HK-2 (cell line): ENCODE data around the gene PROSER2.

Experiments
- DNase-seq: peaks from one replicate; pipeline ENCODE4 v3.0.0-alpha.2; 2018; ENCODE audit not compliant: unreplicated experiment

PROSER2 gene

GRCh38 chr10:11799736-11800080 is 23.4 kb upstream of the PROSER2 start:
- DNase-seq, result no peak

DNA sequence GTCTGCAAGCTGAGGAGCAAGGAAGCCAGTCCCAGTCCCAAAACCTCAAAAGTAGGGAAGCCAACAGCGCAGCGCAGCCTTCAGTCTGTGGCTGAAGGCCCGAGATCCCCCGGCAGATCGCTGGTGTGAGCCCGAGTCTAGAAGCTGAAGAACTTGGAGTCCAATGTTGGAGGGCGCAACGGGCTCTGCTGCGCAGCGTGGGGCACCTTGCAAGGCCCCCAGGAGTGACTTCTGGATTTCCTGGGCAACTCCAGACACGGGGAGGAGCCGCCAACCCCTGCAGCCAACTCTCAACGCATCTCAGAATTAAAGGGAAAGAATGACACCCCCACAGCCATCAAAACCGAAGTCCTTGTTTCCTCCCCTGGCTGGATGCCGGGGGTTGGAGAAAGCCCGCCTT is 18.8 kb upstream of the PROSER2 start:
- DNase-seq, result no peak

GRCh38 chr10:11805792-11806191 is 17.4 kb upstream of the PROSER2 start:
- DNase-seq, result no peak

GRCh38 chr10:11806706-11807105 is 16.4 kb upstream of the PROSER2 start:
- no peak for DNase-seq

GRCh38 chr10:11808808-11809207 is 14.3 kb upstream of the PROSER2 start:
- no peak for DNase-seq

- no peak for DNase-seq
Measured at GRCh38 chr10:11810313-11810766, 12.8 kb upstream of the PROSER2 start.

DNA sequence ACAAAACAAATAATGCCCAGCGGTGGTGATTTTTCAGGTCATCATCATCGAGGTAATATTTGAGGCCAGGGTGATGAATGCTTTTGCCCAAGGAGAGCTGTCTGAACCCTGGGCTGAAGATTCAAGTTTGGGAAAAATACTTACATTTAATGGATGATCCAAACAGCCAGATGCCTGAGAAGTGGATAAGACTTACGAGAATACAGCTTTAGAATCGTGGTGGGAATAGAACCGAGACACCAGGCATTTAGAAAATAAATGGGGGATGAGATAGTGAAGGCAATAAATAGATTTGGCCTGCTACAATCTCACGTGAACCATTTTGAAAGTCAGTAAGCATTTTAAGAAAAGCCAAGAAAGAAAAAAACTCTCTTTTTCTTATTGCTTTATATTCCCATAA is 12.2 kb upstream of the PROSER2 start:
- DNase-seq, result no peak

GRCh38 chr10:11813177-11813576 is 10.0 kb upstream of the PROSER2 start:
- DNase-seq, result no peak

DNA sequence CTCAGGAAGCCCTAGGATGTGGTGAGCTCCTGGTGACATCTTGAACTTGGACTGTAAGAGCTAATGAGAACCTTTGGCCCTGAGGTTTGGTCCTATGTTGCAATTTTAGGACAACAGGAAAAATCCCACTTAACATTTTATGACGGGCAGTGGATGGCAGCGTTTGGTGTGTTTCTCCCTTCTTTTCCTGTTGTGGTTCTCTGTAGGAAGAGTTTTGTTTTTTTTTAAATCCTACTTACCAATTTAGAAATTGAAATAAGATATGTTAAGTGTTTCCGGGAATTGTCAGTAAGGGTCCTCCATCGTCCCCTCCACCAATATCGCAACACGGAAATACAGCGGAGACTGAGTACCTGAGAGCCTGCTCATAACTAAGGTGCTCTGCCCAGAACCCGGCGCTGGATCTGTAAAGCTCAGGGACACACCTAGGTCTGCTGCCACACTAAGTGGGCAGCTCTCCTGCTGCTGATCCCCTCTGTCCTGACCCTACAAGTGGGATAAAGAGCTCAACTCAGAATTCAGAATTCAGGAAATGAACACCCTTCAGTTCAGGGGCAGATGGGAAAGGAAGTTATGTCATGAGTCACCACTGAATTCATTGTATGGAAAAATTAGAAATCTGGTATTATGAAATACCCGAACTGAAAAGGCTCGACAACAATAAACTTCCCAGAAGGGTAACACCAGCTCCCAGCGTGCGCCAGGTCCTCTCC is 9.1 kb upstream of the PROSER2 start:
- DNase-seq, result no peak

- no peak for DNase-seq
Measured at GRCh38 chr10:11819027-11819426, 4.1 kb upstream of the PROSER2 start.

DNA sequence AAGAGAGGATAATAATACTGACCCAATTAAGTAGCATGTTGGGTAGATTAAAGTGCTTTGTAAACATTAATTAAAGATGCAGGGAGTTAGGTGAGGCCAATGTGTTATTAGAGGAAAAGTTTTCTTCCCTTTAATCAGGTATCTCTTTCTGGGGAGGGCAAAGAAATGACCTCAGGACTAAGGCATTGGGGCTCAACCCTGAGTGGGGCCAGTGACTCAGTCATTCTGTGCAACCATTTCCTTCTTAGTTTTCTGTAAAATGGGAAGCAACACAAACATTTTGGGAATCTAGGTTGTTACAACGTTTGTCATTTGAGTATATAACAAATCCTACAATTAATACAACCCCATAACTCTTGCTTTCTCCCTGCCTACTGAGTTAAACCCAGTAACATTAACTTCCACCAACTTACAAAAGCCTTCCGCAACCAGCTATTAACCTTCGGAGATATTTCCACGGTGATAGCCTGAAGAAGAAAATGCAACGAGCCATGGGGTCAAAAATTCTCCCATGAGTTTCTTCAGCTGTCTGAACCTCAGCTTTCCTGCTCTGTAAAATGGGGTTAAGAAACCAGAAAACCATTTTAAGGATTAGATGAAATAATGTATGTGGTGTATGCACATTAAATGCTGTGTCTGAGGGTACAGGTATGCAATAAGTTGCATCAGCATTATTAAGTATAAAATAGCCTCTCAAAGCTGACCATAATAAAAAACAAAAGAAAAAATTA is 965 bp upstream of the PROSER2 start:
- no peak for DNase-seq

GRCh38 chr10:11822809-11823121 is 391 bp upstream of the PROSER2 start:
- no peak for DNase-seq

GRCh38 chr10:11823989-11824346 is 812 bp downstream of the PROSER2 start:
- DNase-seq, result no peak

GRCh38 chr10:11824376-11824775 is 1.2 kb downstream of the PROSER2 start:
- DNase-seq, result no peak

DNA sequence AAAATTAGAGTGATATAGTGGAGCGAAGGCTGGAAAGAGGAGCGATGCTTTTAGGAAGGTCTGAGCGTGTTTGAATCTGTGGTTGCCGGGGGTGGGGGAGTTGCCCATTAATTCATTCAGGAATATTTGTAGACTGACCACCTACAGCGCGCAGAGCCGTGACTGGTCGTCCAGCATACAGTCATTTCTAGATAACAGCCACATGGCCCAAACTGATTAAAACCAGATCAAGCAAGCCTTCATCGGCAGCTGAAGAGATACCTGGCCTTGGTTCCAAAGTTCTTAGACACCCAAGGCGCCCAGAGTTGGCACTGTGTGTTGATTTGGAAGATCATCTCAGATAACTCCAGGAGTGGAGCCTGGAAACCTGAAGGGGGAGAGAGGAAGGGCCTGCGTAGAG is 1.7 kb downstream of the PROSER2 start:
- no peak for DNase-seq

GRCh38 chr10:11825796-11826414 is 2.7 kb downstream of the PROSER2 start:
- DNase-seq, result no peak

GRCh38 chr10:11827006-11827405 is 3.9 kb downstream of the PROSER2 start:
- no peak for DNase-seq

DNA sequence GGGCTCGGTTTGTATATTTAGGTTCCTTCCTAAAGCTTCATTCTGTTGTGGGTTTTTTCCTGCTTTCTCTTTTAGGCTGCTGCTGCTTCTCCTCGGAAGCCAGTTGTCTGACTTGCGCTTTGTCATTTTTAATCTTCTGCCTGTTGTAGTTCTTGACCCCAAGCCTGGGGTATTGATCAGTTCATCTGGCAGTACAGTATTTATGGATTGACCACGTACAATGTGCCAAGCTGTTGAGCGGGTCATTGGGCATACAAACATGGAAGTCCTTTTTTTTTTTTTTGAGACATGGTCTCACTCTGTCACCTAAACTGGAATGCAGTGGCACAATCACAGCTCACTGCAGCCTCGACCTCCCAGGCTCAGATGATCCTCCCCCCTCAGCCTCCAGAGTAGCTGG is 4.3 kb downstream of the PROSER2 start:
- no peak for DNase-seq

DNA sequence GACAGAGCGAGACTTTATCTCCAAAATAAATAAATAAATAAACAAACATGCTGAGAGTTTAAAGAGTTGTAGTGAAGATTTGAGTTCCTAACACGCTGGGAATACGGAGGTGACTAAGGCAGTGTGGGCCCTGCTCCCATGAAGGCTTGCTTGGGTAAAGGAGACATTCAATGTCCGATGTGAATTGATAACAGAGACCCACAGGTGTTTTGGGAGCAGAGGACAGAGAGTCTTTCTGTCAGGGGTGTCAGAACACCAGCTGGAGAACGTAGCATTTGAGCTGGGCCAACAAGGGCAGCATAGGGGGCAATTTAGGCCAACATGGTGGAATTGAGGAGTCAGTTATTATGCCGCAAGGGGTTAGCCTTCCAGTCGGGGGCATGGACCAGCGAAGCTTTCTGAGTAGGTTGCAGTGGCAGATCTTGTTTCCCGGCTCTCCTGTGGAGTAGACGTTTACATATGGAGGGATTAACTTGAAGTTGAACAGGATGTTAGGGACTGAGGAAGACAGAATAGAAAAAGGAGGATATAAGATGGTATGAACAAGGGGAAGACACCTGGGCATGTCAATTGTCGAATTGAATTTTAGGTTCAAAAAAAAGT is 5.6 kb downstream of the PROSER2 start:
- DNase-seq, result no peak

GRCh38 chr10:11830836-11831519 is 7.8 kb downstream of the PROSER2 start:
- no peak for DNase-seq

DNA sequence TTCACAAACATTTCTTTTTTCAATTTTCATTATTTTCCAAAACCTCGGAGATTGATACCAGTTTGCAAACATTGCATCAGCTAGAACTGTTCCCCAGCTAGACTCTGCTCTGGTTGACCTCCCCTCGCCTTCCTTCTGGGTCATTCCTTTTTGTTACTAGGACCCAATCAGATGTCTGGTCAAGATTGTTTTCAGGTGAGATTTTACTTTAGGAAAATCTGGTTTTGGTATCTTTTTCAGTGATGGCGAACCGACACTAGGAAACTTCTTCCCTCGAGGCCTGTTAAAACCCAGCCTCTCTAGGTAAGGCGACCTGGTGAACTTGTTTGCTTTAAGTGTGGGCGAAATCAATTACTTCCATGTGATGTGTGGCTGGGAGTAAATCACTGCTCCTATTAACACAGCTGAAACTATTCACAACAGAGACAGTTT is 8.4 kb downstream of the PROSER2 start:
- no peak for DNase-seq

DNA sequence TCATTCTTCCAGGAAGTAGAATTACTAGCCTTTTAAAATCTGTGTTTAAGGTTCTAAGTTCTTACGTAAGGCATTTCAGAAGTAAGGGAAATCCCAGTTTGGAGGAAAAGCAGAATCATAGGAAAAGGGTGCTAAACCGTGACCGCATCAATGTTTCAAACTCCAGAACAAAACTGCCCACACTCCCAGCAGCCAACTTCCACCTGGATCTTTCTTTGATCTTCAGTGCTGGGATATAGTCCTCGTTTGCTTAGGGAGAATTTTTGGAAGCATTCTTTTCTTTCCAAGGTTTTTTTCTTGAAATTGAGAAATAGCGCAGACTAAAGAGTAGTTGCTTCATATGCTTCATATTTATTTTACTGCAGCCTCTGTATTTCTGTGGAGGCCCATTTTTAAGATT is 8.9 kb downstream of the PROSER2 start:
- no peak for DNase-seq
